Measurements from ENCODE around the gene PPY. TPM values are rescaled to one million over a fixed set of nuclear protein-coding genes. Genes with fewer than 3 reads are reported as not detected.
"Not testable (repeated sequence)": the region's sequence is repeated elsewhere in the genome, so short reads cannot be mapped to it uniquely, and the experiment has no call there.

PPY gene
- total and polyA plus RNA-seq, 2 donors (not counting 1 experiment from before 2014, with no cell fraction given): not detected

DNA sequence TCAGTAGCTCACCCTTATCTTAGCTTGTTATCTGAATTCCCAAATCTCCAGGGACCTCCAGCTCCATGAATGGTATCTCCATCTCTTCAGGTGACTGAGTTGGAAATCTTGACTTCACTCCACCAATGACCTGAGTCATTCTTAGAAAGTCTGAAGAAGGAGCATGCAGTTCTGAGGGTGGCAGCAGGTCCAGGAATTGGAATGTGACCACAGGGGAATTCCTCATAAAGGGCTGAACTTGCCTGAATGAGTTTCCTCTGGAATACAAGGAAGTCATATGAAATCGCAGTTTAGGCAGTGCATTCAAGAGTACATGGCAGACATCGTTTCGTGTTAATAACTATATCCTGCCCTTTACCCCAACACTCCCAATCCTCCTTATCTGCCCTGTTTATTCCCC, 24.0 kb upstream of the PPY start:
- no peaks in the 10 kb centered on the region for H3K9me3 ChIP-seq (ENCODE audit: control insufficient read depth, insufficient read depth, low read depth, low read length)
- no peak overlapping the region for H3K4me2 ChIP-seq (ENCODE audit: extremely low read depth, insufficient read depth, low read length)
- TF ChIP-seq EZH2 (IDR thresholded peaks at IDR 0.05; ENCODE audit: low read length, missing control alignments): no peak
- TF ChIP-seq, protein P1, sequence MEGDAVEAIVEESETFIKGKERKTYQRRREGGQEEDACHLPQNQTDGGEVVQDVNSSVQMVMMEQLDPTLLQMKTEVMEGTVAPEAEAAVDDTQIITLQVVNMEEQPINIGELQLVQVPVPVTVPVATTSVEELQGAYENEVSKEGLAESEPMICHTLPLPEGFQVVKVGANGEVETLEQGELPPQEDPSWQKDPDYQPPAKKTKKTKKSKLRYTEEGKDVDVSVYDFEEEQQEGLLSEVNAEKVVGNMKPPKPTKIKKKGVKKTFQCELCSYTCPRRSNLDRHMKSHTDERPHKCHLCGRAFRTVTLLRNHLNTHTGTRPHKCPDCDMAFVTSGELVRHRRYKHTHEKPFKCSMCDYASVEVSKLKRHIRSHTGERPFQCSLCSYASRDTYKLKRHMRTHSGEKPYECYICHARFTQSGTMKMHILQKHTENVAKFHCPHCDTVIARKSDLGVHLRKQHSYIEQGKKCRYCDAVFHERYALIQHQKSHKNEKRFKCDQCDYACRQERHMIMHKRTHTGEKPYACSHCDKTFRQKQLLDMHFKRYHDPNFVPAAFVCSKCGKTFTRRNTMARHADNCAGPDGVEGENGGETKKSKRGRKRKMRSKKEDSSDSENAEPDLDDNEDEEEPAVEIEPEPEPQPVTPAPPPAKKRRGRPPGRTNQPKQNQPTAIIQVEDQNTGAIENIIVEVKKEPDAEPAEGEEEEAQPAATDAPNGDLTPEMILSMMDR (conservative IDR thresholded peaks at IDR 0.05 in 1 of 2, IDR thresholded peaks at IDR 0.05 in 1 of 2; ENCODE audit: low read depth in 1 of 2, low read length in 2 of 2): no peak
- no peak overlapping the region for H3K4me3 ChIP-seq (replicated peaks in 1 of 4; ENCODE audit: control extremely low read depth in 1 of 4, insufficient read depth in 1 of 4, low read depth in 3 of 4, low read length in 4 of 4)
- H3K4me1 ChIP-seq (ENCODE audit: control insufficient read depth, extremely low read depth, insufficient read depth, low read length): no peaks in the 10 kb centered on the region
- no peaks in the 10 kb centered on the region for H3K79me2 ChIP-seq (ENCODE audit: control insufficient read depth, insufficient read depth, low read length)
- H2AFZ ChIP-seq (ENCODE audit: low read length): no peak overlapping the region
- no peak overlapping the region for H3K9ac ChIP-seq (ENCODE audit: insufficient read depth, low read length)
- no peaks in the 10 kb centered on the region for H3K36me3 ChIP-seq (ENCODE audit: control insufficient read depth, insufficient read depth, low read length)
- no peaks in the 10 kb centered on the region for H4K20me1 ChIP-seq (ENCODE audit: control insufficient read depth, extremely low read depth, insufficient read depth, low read length)
- H3K27ac ChIP-seq (ENCODE audit: insufficient read depth, low read length): no peak overlapping the region
- DNase-seq (ENCODE audit: low read depth in 2 of 2): peak in 1 of 2 donors; percentile 25
- H3K27me3 ChIP-seq (ENCODE audit: control insufficient read depth, insufficient read depth, low read length): peaks cover 6% of the 10 kb centered on the region

DNA sequence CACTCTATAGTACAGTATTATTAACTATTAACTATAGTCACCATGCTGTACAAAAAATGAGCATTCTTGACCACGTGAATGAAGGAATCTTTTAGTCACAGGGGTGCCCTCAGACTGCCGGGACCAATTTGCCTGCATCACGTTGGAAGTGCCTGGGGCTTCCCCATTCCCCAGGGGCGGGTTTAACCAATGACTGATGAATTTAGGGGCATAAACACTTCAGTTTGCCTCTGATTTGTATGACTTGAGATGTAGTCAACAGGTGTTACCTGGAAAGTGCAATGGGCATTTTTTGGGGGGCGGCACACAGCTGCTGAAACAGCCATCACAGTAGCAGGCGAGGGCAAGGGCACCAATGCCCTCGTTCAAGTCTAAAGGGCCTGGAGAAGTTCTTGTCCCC, 20.2 kb upstream of the PPY start:
- no peaks in the 10 kb centered on the region for H3K9me3 ChIP-seq (ENCODE audit: control insufficient read depth, insufficient read depth, low read depth, low read length)
- TF ChIP-seq, protein P1 (conservative IDR thresholded peaks at IDR 0.05 in 1 of 2, IDR thresholded peaks at IDR 0.05 in 1 of 2; ENCODE audit: low read depth in 1 of 2, low read length in 2 of 2): no peak
- TF ChIP-seq EZH2 (IDR thresholded peaks at IDR 0.05; ENCODE audit: low read length, missing control alignments): no peak
- no peak for DNase-seq (ENCODE audit: low read depth in 2 of 2)
- no peak overlapping the region for H3K27ac ChIP-seq (ENCODE audit: insufficient read depth, low read length)
- H3K4me2 ChIP-seq (ENCODE audit: extremely low read depth, insufficient read depth, low read length): no peak overlapping the region
- H2AFZ ChIP-seq (ENCODE audit: low read length): no peak overlapping the region
- no peaks in the 10 kb centered on the region for H3K36me3 ChIP-seq (ENCODE audit: control insufficient read depth, insufficient read depth, low read length)
- H4K20me1 ChIP-seq (ENCODE audit: control insufficient read depth, extremely low read depth, insufficient read depth, low read length): no peaks in the 10 kb centered on the region
- H3K4me1 ChIP-seq (ENCODE audit: control insufficient read depth, extremely low read depth, insufficient read depth, low read length): no peaks in the 10 kb centered on the region
- no peak overlapping the region for H3K9ac ChIP-seq (ENCODE audit: insufficient read depth, low read length)
- H3K79me2 ChIP-seq (ENCODE audit: control insufficient read depth, insufficient read depth, low read length): no peaks in the 10 kb centered on the region
- peaks cover 6% of the 10 kb centered on the region for H3K27me3 ChIP-seq (ENCODE audit: control insufficient read depth, insufficient read depth, low read length)
- no peak overlapping the region for H3K4me3 ChIP-seq (replicated peaks in 1 of 4; ENCODE audit: control extremely low read depth in 1 of 4, insufficient read depth in 1 of 4, low read depth in 3 of 4, low read length in 4 of 4)

DNA sequence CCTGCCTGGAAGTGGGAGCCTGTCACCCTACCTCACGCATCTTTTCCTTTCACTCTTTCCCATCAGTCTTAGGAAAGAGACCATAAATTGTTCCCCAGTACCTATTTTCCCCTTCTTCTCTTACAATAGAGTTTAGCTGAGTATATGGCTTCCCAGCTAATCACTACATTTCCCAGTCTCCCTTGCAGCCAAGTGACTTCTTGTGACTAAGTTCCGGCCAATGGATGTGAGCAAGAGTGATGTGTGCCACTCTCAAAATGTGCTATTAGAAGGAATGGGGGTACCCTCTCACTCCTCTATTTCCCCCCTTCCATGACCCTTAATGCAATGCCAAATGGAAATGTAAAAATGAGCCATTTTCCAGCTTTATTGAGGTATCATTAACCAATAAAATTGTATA, 19.7 kb upstream of the PPY start:
- Histone ChIP-seq H3K4me3 (replicated peaks in 1 of 4; ENCODE audit: control extremely low read depth in 1 of 4, insufficient read depth in 1 of 4, low read depth in 3 of 4, low read length in 4 of 4) (no peak overlapping the region), H3K9ac (ENCODE audit: insufficient read depth, low read length) (no peak overlapping the region), H2AFZ (ENCODE audit: low read length) (no peak overlapping the region), H3K79me2 (ENCODE audit: control insufficient read depth, insufficient read depth, low read length) (no peaks in the 10 kb centered on the region), H3K9me3 (ENCODE audit: control insufficient read depth, insufficient read depth, low read depth, low read length) (no peaks in the 10 kb centered on the region), H4K20me1 (ENCODE audit: control insufficient read depth, extremely low read depth, insufficient read depth, low read length) (no peaks in the 10 kb centered on the region), H3K4me2 (ENCODE audit: extremely low read depth, insufficient read depth, low read length) (no peak overlapping the region), H3K36me3 (ENCODE audit: control insufficient read depth, insufficient read depth, low read length) (no peaks in the 10 kb centered on the region), H3K4me1 (ENCODE audit: control insufficient read depth, extremely low read depth, insufficient read depth, low read length) (no peaks in the 10 kb centered on the region), H3K27me3 (ENCODE audit: control insufficient read depth, insufficient read depth, low read length) (peaks cover 6% of the 10 kb centered on the region), H3K27ac (ENCODE audit: insufficient read depth, low read length) (no peak overlapping the region)
- no peak for TF ChIP-seq EZH2 (IDR thresholded peaks at IDR 0.05; ENCODE audit: low read length, missing control alignments)
- TF ChIP-seq, protein P1 (conservative IDR thresholded peaks at IDR 0.05 in 1 of 2, IDR thresholded peaks at IDR 0.05 in 1 of 2; ENCODE audit: low read depth in 1 of 2, low read length in 2 of 2): no peak
- DNase-seq (ENCODE audit: low read depth in 2 of 2): no peak

DNA sequence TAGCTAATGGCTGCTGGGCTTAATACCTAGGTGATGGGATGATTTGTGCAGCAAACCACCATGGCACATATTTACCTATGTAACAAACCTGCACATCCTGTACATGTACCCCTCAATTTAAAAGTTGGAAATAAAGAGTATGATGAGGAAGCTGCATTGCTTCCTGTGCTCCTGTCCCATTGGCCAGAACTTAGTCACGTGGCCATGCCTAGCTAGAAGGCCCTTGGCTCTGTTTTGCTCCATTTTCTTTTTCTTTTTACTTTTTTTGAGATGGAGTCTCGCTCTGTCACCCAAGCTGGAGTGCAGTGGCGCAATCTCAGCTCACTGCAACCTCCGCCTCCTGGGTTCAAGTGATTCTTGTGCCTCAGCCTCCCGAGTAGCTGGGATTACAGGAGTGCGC, 19.0 kb upstream of the PPY start:
- not testable (repeated sequence) for H3K4me2 ChIP-seq (ENCODE audit: extremely low read depth, insufficient read depth, low read length); H3K4me3 ChIP-seq (replicated peaks in 1 of 4; ENCODE audit: control extremely low read depth in 1 of 4, insufficient read depth in 1 of 4, low read depth in 3 of 4, low read length in 4 of 4); H3K79me2 ChIP-seq (ENCODE audit: control insufficient read depth, insufficient read depth, low read length); DNase-seq (ENCODE audit: low read depth in 2 of 2); H3K27ac ChIP-seq (ENCODE audit: insufficient read depth, low read length); H3K27me3 ChIP-seq (ENCODE audit: control insufficient read depth, insufficient read depth, low read length); H3K36me3 ChIP-seq (ENCODE audit: control insufficient read depth, insufficient read depth, low read length); H4K20me1 ChIP-seq (ENCODE audit: control insufficient read depth, extremely low read depth, insufficient read depth, low read length); H2AFZ ChIP-seq (ENCODE audit: low read length); H3K9me3 ChIP-seq (ENCODE audit: control insufficient read depth, insufficient read depth, low read depth, low read length); H3K4me1 ChIP-seq (ENCODE audit: control insufficient read depth, extremely low read depth, insufficient read depth, low read length); H3K9ac ChIP-seq (ENCODE audit: insufficient read depth, low read length)
